HCEC 1CT (cell line): Measurements from ENCODE around the gene PYDC2.
"Not testable (repeated sequence)": the region's sequence is repeated elsewhere in the genome, so short reads cannot be mapped to it uniquely, and the experiment has no call there.

ENCODE experiments used
- DNase-seq: peaks from one replicate; pipeline ENCODE4 v3.0.0-alpha.2; 2017

The PYDC2 gene

GRCh38 chr3:191470545-191470944 is 9.6 kb downstream of the PYDC2 start:
- no peak for DNase-seq

GRCh38 chr3:191473661-191474198 is 12.8 kb downstream of the PYDC2 start:
- no peak for DNase-seq

- DNase-seq, result no peak
Measured at GRCh38 chr3:191476066-191476772, 15.3 kb downstream of the PYDC2 start.

- DNase-seq, result not testable (repeated sequence)
Measured at GRCh38 chr3:191483994-191484393, 23.0 kb downstream of the PYDC2 start.

GRCh38 chr3:191484461-191484860 is 23.5 kb downstream of the PYDC2 start:
- no peak for DNase-seq

- DNase-seq, result no peak
Measured at GRCh38 chr3:191492601-191493000, 31.6 kb downstream of the PYDC2 start.

- DNase-seq, result no peak
Measured at GRCh38 chr3:191493336-191493735, 32.4 kb downstream of the PYDC2 start.

- DNase-seq, result peak; percentile 19
Measured at GRCh38 chr3:191499307-191500080, 38.5 kb downstream of the PYDC2 start.

GRCh38 chr3:191500892-191501291 is 39.9 kb downstream of the PYDC2 start:
- DNase-seq, result no peak

- DNase-seq, result no peak
Measured at GRCh38 chr3:191502583-191502982, 41.6 kb downstream of the PYDC2 start.

- DNase-seq, result no peak
Measured at GRCh38 chr3:191509078-191509477, 48.1 kb downstream of the PYDC2 start.
